ENCODE data around the gene TMEM138. TPM values are rescaled to one million over a fixed set of nuclear protein-coding genes. Genes with fewer than 3 reads are reported as not detected.
A peak's percentile ranks its signal among the peaks of the same experiment; 100 is the strongest.

TMEM138 gene
- 16.6 TPM for total RNA-seq

- DNase-seq, result peak; percentile 95
These were observed at the start of gene TMEM138, which contains the start of gene CYB561A3 for GRCh38 chr11:61361741-61362541. TSS of gene TMEM138 (plus strand) at chr11:61362374. CDS start at chr11:61364391, 2,017 bp downstream. TSS of gene CYB561A3 (minus strand) at chr11:61361882. CDS start at chr11:61356713, 5,169 bp downstream.

GRCh38 chr11:61315260-61315659 is 46.9 kb upstream of the TMEM138 start:
- DNase-seq, result no peak

- DNase-seq, result no peak
These were observed 36.3 kb upstream of the TMEM138 start for GRCh38 chr11:61325649-61326414.

- no peak for DNase-seq
These were observed 34.5 kb upstream of the TMEM138 start for GRCh38 chr11:61327669-61328071.

- DNase-seq, result no peak
These were observed 33.8 kb upstream of the TMEM138 start for GRCh38 chr11:61328351-61328750.

GRCh38 chr11:61329871-61330270 is 32.3 kb upstream of the TMEM138 start:
- DNase-seq, result no peak

GRCh38 chr11:61331651-61332050 is 30.5 kb upstream of the TMEM138 start:
- DNase-seq, result no peak

- no peak for DNase-seq
These were observed 29.8 kb upstream of the TMEM138 start for GRCh38 chr11:61332281-61332796.

GRCh38 chr11:61332797-61333549 is 29.2 kb upstream of the TMEM138 start, which contains the start of the genes DDB1 and TKFC:
TSS of gene DDB1 (minus strand) at chr11:61333105. CDS start at chr11:61332968, 137 bp downstream.
TSS of gene TKFC (plus strand) at chr11:61333228. CDS start at chr11:61334729, 1,501 bp downstream.
- DNase-seq, result peak; percentile 79

GRCh38 chr11:61333550-61334433 is 28.4 kb upstream of the TMEM138 start:
- DNase-seq, result no peak

GRCh38 chr11:61334434-61335354 is 27.5 kb upstream of the TMEM138 start:
- no peak for DNase-seq

GRCh38 chr11:61335355-61335710 is 26.8 kb upstream of the TMEM138 start:
- DNase-seq, result no peak

GRCh38 chr11:61336171-61336935 is 25.8 kb upstream of the TMEM138 start:
- peak; percentile 69 for DNase-seq

- no peak for DNase-seq
These were observed 24.3 kb upstream of the TMEM138 start for GRCh38 chr11:61337706-61338470.

- no peak for DNase-seq
These were observed 23.2 kb upstream of the TMEM138 start for GRCh38 chr11:61338783-61339489.

- DNase-seq, result no peak
These were observed 22.7 kb upstream of the TMEM138 start for GRCh38 chr11:61339490-61339878.

- no peak for DNase-seq
These were observed 21.2 kb upstream of the TMEM138 start for GRCh38 chr11:61340979-61341378.

GRCh38 chr11:61341706-61342105 is 20.5 kb upstream of the TMEM138 start:
- no peak for DNase-seq
